ENCODE measurements around the gene MGAT4C.
A peak's percentile ranks its signal among the peaks of the same experiment; 100 is the strongest.

The MGAT4C gene

GRCh38 chr12:85975716-85976115 lies 280.5 kb downstream of the MGAT4C start:
- no peak for DNase-seq (ENCODE audit: low spot score)

GRCh38 chr12:85971800-85972199 lies 284.4 kb downstream of the MGAT4C start:
- no peak for DNase-seq (ENCODE audit: low spot score)

GRCh38 chr12:85968606-85969005 lies 287.6 kb downstream of the MGAT4C start:
- DNase-seq (ENCODE audit: low spot score) = no peak

GRCh38 chr12:85963326-85963725 lies 292.9 kb downstream of the MGAT4C start:
- DNase-seq (ENCODE audit: low spot score) = no peak

GRCh38 chr12:85956081-85956480 lies 300.1 kb downstream of the MGAT4C start:
- DNase-seq (ENCODE audit: low spot score) = no peak

- DNase-seq (ENCODE audit: low spot score) = no peak
These were observed 301.1 kb downstream of the MGAT4C start for GRCh38 chr12:85955127-85955526.

GRCh38 chr12:85951823-85952222 lies 304.4 kb downstream of the MGAT4C start:
- no peak for DNase-seq (ENCODE audit: low spot score)

- DNase-seq (ENCODE audit: low spot score) = no peak
These were observed 306.9 kb downstream of the MGAT4C start for GRCh38 chr12:85949253-85949652.

- DNase-seq (ENCODE audit: low spot score) = no peak
These were observed 307.9 kb downstream of the MGAT4C start for GRCh38 chr12:85948340-85948739.

- DNase-seq (ENCODE audit: low spot score) = no peak
These were observed 308.9 kb downstream of the MGAT4C start for GRCh38 chr12:85947286-85947685.

GRCh38 chr12:85946375-85946774 lies 309.8 kb downstream of the MGAT4C start:
- DNase-seq (ENCODE audit: low spot score) = no peak

GRCh38 chr12:85927166-85927565 lies 329.0 kb downstream of the MGAT4C start:
- DNase-seq (ENCODE audit: low spot score) = no peak

- DNase-seq (ENCODE audit: low spot score) = no peak
These were observed 332.3 kb downstream of the MGAT4C start for GRCh38 chr12:85923767-85924331.

GRCh38 chr12:85920324-85920947 lies 335.8 kb downstream of the MGAT4C start:
- peak; percentile 24 for DNase-seq (ENCODE audit: low spot score)
